ENCODE results near the gene PDCD2. TPM values are rescaled to one million over a fixed set of nuclear protein-coding genes. Genes with fewer than 3 reads are reported as not detected.

Gene PDCD2
- total RNA-seq, 1 donor from 2014 or later, result 127 TPM

DNA sequence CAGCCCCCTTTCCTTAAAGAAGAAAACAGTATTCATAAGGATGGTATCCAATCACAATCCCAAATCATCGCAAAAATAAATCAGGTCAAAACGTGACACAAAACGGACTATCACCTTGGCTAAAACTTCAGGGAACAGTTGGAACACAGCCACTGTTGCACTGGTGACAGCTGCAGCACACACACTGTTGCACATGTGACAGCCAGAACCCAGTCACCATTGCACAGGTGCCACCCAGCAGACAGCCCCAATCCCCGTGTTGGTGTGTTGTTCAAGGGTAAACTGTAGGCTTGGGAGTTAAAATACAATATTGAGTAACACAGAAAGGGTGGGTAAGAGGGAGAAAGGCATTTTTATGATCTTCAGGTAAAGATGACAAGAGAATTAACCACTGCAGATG, 47.1 kb downstream of the PDCD2 start:
- Histone ChIP-seq H3K36me3 (ENCODE audit: control insufficient read depth, insufficient read depth, low read length) (peaks cover 3% of the 10 kb centered on the region), H3K4me3 (ENCODE audit: low read depth, low read length) (no peak overlapping the region)

GRCh38 chr6:170536671-170537070, 47.8 kb downstream of the PDCD2 start:
- Histone ChIP-seq H3K27me3 (ENCODE audit: control insufficient read depth, insufficient read depth, low read length) (no peaks in the 10 kb centered on the region), H3K36me3 (ENCODE audit: control insufficient read depth, insufficient read depth, low read length) (peaks cover 3% of the 10 kb centered on the region), H3K4me3 (ENCODE audit: low read depth, low read length) (no peak overlapping the region)
- no peak for DNase-seq (ENCODE audit: low read depth)
- TF ChIP-seq, protein P1, sequence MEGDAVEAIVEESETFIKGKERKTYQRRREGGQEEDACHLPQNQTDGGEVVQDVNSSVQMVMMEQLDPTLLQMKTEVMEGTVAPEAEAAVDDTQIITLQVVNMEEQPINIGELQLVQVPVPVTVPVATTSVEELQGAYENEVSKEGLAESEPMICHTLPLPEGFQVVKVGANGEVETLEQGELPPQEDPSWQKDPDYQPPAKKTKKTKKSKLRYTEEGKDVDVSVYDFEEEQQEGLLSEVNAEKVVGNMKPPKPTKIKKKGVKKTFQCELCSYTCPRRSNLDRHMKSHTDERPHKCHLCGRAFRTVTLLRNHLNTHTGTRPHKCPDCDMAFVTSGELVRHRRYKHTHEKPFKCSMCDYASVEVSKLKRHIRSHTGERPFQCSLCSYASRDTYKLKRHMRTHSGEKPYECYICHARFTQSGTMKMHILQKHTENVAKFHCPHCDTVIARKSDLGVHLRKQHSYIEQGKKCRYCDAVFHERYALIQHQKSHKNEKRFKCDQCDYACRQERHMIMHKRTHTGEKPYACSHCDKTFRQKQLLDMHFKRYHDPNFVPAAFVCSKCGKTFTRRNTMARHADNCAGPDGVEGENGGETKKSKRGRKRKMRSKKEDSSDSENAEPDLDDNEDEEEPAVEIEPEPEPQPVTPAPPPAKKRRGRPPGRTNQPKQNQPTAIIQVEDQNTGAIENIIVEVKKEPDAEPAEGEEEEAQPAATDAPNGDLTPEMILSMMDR (IDR thresholded peaks at IDR 0.05; ENCODE audit: insufficient read depth, low read length, poor library complexity, severe bottlenecking), result no peak

More for the DNA sequence above, 47.1 kb downstream of the PDCD2 start:
- H3K27me3 ChIP-seq (ENCODE audit: control insufficient read depth, insufficient read depth, low read length), result no peaks in the 10 kb centered on the region
- TF ChIP-seq, protein P1 (IDR thresholded peaks at IDR 0.05; ENCODE audit: insufficient read depth, low read length, poor library complexity, severe bottlenecking), result no peak
- DNase-seq (ENCODE audit: low read depth), result no peak

- TF ChIP-seq, protein P1 (IDR thresholded peaks at IDR 0.05; ENCODE audit: insufficient read depth, low read length, poor library complexity, severe bottlenecking), result no peak
- Histone ChIP-seq H3K4me3 (ENCODE audit: low read depth, low read length) (no peak overlapping the region), H3K27me3 (ENCODE audit: control insufficient read depth, insufficient read depth, low read length) (no peaks in the 10 kb centered on the region), H3K36me3 (ENCODE audit: control insufficient read depth, insufficient read depth, low read length) (peaks cover 3% of the 10 kb centered on the region)
- no peak for DNase-seq (ENCODE audit: low read depth)
These were observed 49.4 kb downstream of the PDCD2 start for GRCh38 chr6:170535004-170535403.

DNA sequence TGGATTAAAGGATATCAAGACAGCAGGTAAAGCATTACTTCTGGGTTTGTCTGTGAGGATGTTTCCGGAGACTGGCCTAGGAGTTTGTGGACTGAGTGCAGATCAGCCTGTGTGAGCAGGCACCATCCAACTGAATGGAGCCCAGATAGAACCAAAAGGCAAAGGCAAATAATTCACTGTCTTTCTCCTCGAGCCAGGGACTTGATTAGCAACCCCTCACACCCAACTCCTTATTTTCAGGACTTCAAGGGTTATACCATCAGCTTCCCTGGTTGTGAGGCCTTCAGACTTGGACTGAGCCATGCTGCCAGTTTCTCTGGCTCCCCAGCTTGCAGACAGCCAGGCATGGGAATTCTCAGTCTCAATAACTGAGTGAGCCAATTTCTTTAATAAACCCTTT, 50.6 kb downstream of the PDCD2 start:
- no peak for DNase-seq (ENCODE audit: low read depth)
- Histone ChIP-seq H3K27me3 (ENCODE audit: control insufficient read depth, insufficient read depth, low read length) (no peaks in the 10 kb centered on the region), H3K36me3 (ENCODE audit: control insufficient read depth, insufficient read depth, low read length) (peaks cover 3% of the 10 kb centered on the region), H3K4me3 (ENCODE audit: low read depth, low read length) (no peak overlapping the region)
- TF ChIP-seq, protein P1 (IDR thresholded peaks at IDR 0.05; ENCODE audit: insufficient read depth, low read length, poor library complexity, severe bottlenecking), result no peak

DNA sequence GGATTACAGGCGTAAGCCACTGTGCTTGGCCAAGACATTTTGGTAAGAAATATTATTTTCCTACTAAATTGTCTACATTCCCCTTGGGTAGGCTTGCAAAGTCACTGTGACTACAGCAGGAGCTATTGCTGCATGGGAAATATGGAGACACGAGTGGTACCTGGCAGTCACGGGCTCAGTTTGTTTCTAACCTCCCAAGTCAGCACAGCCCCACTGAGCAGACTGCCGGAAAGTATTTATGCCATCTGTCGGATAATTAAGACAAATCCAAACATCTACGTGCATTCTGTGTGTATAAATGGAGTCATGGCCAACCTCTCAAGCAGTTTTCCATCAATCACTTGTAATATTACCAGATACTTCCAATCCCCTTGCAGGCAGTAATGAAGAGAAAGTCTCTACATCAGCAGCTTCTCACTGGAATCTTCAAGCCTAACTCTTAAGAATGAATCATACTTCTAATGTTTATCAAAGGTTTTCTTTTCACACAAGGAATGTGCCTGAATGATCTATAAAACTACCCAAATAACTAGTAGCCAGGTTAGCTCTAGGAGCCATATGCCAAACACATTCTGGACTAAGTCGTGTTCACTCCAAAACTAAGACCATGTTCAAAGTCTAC, 51.5 kb downstream of the PDCD2 start:
- Histone ChIP-seq H3K27me3 (ENCODE audit: control insufficient read depth, insufficient read depth, low read length) (no peaks in the 10 kb centered on the region), H3K36me3 (ENCODE audit: control insufficient read depth, insufficient read depth, low read length) (peaks cover 3% of the 10 kb centered on the region), H3K4me3 (ENCODE audit: low read depth, low read length) (no peak overlapping the region)
- TF ChIP-seq, protein P1 (IDR thresholded peaks at IDR 0.05; ENCODE audit: insufficient read depth, low read length, poor library complexity, severe bottlenecking), result no peak
- DNase-seq (ENCODE audit: low read depth), result no peak

Data from kidney epithelial cell (primary cell).